ACHN (cell line): Measurements from ENCODE around the gene KIF26A.

Experiments used
- DNase-seq: peaks from one replicate; pipeline ENCODE4 v3.0.0-alpha.2; 2015
- in situ Hi-C: cut with HindIII; loops from 2 replicates; pipeline ENCODE4 v1.10.0; 2017; ENCODE audit warnings: low sequenced_read_pairs, low pct_ligation_motif_present, low pct_unique_long_range_greater_than_20kb

The KIF26A gene

DNA sequence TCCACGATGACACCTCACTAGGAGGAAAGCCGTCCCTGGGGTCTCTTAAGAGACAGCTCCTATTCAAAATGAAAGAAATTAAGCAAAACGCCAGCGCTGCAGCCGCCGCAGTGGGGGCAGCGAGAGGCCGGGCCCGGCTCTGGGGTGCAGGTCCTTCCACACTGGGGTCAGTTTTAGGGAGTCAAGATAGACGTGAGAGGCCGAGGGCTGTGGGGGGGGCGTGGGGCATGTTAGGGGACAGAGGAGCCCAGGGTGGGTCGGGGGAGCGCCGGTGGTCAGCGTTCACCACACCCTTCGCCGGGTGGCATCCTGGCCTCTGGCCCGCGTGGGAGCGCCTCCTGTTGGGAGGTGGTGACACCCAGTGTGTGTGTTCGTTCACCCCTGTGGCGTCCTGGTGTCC is 25.7 kb downstream of the KIF26A start:
- in situ Hi-C loops: no loop called here
- no peak for DNase-seq

DNA sequence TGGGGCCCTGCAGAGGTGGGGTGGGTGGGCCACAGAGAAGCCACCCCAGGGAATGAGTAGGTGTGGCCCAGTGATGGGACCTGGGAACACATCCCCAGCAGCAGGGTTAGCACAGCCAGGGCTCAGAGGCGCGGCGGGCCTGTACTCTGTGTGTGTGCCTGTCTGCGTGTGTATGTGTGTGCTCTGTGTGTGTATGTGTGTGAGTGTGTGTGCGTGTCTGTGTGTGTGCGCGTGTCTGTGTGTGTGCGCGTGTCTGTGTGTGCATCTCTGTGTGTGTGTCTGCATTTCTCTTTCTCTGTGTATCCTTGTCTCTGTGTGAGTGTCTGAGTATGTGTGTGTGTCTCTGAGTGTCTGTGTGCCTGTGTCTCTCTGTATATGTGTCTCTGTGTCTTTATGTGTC is 26.1 kb downstream of the KIF26A start:
- no peak for DNase-seq
- in situ Hi-C loops: no loop called here

DNA sequence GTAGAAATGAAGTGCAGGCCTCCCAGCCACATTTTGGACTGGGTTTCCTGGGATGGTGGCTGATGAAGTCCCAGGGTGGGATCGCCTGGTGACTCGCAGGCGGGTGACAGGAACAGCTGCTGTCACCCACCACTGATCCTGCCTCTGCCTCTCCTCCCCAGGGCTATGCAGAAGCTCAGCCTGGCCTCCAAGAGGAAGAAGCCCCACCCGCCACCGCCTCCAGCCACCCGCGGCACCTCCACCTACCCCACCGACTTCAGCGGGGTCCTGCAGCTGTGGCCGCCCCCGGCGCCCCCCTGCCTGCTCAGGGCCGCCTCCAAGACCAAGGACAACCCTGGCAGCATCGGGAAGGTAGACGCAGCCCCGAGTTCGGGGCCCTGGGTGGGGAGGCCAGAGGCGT is 28.3 kb downstream of the KIF26A start:
- no peak for DNase-seq
- in situ Hi-C loops: no loop called here

DNA sequence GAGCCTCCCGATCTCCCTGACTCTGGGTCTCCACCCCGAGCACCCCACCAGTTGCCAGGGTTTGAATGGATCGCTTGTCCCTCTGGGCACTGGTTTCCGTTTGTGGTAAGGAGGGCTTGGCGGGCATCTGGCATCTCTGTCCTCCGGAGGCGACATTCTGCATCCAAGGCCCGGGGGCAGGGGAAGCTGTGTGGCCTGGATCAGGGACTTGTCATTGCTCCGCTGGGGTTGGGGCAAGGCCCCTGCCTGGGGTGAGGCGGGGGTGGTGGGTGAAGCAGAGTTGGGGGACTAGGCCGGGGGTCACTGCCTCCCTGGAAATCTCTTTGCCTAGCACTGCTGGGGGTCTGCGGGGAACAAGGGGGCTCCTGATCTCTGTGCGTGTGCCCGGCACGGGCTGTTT is 30.2 kb downstream of the KIF26A start:
- no peak for DNase-seq
- in situ Hi-C loops: no loop called here

DNA sequence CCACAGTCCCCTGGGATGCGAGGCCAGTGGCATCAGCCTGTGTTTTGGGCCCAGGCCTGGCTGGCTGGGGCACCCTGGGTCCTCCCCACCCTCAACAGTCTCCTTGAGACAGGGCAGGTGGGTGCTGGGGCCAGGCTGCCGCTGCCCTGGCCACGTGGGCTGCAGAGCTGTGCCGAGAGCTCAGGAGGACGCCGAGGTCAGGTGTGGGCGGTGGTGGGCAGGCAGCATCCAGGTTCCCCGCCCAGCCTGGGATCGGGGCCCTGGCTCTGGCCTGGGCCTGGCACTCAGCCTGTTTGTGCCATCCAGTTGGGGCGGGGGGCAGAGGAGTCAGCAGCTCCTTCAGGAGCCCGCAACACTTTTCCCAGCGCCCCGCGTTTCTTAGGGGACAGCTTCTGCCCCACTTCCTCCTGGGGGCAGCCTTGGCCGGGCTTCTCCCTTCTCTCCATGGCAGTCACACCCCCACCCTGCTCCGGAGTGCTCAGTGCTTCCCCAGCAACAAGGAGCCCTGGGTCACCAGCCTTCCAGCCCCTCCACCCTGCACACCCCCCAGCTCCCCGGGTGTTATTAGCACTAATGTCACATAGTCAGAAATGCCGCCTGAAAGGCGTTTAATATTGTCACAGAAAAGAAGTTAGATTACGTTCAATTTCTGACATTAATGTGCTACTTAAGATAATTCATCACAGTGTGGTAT is 30.8 kb downstream of the KIF26A start:
- no peak for DNase-seq
- in situ Hi-C loops: no loop called here

DNA sequence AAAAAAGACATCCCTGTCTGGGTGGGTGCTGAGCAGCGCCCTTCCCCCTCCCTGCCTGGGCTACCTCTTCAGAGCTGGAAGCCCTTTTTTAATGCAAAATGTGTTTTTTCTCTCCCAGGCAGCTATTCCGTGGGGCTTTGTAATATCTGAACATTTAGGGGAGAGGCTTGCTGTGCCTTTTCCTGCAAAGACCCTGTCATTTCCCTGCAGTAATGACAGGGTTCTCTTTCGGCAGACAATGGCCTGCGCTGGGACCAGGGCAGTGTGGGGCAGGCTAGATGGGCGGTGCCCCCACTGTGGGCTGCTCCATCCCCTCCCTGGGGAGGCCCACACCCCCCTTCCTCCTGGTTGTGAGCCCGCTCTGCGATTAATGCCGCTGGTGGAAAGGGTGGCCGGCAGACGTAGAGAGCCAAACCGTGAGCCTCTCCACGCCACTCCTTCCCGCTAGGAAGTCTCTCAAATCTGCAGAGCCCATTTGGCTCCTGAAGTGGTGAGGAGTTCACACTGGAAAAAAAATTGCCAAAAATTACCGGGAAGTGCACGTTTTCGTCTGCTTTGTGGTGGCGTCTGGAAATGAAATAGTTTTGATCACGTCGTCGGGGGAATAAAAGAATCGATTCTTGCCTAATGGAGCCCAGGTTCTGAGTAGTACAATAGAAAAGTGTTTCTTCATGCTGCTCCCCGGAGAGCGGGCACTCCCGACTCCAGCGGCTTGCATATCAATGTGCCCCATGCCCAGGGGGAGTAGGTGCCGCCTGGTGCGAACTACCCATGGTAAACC is 31.5 kb downstream of the KIF26A start:
- in situ Hi-C loops: no loop called here
- no peak for DNase-seq

DNA sequence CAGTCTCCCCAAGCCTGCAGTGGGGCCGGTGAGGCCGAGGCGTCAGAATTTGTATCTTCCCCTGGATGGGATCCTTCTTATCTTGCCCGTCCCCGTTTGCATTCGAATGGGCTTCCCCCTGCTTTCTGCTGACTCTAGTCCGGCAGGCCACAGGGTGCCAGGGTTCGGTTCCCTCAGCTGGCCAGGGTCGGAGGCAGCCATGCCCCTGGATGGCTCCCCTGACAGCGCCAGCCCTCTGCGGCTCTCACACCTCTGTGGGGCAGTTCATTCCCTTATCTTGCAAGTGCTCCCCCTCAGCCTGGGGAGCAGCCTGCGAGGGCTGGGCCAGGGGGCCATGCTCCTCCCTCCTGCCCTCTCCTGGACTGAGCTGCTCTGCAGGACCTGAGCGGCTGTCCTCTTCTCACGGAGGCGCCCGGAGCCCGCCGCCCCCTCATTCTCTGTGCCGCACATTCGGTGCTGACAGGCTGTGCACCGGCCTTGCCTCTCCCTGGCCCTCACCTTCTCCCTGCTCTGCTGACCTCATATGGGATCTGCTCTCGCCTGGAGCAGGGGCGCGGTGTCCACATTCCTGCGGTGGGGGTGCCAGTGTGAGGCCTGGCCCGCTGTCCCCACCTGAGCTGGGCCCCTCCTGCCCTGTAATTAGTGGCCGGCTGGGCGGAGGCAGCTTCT is 32.8 kb downstream of the KIF26A start:
- no peak for DNase-seq
- in situ Hi-C loops: no loop called here

DNA sequence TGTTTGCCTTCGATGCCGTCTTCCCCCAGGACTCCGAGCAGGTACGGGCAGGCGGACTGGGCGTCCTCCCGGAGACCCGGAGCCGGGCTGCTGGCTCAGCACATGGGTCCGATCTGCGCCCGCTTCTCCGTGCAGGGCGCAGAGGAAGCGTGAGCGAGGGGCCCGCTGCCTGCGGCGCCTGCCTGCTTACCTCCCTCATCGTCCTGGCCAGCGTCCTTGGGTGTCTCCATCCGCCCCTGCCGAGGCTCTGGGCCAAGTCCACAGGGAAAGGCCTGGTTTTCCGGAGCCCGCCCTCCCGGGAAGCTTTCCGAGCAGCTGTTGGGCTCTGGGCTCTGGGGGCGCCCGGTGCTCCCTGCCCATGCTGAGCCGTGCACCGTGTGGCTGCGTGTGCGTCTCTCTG is 33.5 kb downstream of the KIF26A start:
- in situ Hi-C loops: no loop called here
- no peak for DNase-seq

DNA sequence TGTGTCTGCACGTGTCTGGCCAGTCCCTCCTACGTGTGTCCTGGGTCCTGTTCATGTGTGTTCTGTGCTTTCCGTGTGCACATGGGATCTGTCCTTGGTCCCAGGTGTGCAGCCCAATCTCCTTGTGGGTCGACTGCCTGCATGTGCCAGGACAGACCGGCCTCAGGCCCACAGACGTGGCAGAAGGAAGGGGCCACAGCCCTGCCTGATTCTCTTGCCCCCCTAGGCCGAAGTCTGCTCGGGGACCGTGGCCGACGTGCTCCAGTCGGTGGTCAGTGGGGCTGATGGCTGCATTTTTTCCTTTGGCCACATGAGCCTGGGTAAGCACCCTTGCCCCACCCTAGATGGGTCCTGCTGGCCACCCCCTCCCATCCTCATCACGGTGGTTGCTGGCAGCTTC is 34.0 kb downstream of the KIF26A start:
- in situ Hi-C loops: no loop called here
- DNase-seq: no peak

DNA sequence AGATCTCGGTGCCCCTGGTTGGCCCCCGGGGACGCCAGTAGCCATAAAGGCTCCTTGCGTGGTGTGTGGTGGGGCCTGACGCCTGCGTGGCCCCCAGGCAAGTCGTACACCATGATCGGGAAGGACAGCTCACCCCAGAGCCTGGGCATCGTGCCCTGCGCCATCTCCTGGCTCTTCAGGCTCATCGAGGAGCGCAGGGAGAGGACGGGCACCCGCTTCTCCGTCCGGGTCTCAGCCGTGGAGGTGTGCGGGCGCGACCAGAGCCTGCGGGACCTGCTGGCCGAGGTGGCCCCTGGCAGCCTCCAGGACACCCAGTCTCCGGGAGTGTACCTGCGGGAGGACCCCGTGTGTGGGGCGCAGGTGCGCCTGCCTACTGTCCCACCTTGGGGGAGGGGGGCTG is 34.5 kb downstream of the KIF26A start:
- DNase-seq: no peak
- in situ Hi-C loops: no loop called here

DNA sequence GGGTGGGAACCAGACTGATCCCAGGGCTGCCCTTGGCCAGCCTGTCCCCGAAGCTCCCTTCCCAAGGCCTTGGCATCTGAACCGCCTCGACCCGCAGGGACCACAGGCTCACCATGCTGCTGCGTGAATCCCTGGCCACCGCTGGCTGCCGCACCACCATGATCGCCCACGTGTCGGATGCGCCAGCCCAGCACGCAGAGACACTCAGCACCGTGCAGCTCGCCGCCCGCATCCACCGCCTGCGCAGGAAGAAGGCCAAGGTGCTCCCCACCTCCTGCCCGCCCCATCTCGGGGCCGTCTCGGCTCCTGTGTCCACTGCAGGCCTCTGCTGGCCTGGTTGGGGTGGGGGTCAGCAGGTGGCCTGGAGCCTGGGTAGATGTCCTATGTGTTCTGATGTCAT is 35.7 kb downstream of the KIF26A start:
- in situ Hi-C loops: no loop called here
- no peak for DNase-seq

DNA sequence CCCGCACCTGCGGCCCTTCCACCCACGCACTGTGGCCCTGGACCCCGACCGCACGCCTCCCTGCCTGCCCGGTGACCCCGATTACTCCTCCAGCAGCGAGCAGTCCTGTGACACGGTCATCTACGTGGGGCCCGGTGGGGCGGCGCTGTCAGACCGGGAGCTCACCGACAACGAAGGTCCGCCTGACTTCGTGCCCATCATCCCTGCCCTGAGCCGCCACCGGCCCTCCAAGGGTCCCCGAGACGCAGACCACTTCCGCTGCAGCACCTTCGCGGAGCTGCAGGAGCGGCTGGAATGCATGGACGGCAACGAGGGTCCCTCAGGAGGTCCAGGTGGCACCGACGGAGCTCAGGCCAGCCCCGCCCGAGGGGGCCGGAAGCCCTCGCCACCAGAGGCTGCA is 36.7 kb downstream of the KIF26A start:
- DNase-seq: no peak
- in situ Hi-C loops: no loop called here

DNA sequence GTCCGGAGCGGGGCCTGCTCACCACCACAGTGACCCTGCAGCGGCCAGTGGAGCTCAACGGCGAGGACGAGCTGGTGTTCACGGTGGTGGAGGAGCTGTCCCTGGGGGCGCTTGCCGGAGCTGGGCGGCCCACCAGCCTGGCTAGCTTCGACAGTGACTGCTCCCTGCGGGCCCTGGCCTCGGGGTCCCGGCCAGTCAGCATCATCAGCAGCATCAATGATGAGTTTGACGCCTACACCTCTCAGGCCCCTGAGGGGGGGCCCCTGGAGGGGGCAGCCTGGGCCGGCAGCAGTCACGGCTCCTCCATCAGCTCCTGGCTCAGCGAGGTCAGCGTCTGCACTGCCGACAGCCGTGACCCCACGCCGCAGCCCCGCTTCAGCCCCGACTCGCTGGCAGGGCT is 37.4 kb downstream of the KIF26A start:
- in situ Hi-C loops: no loop called here
- DNase-seq: no peak

DNA sequence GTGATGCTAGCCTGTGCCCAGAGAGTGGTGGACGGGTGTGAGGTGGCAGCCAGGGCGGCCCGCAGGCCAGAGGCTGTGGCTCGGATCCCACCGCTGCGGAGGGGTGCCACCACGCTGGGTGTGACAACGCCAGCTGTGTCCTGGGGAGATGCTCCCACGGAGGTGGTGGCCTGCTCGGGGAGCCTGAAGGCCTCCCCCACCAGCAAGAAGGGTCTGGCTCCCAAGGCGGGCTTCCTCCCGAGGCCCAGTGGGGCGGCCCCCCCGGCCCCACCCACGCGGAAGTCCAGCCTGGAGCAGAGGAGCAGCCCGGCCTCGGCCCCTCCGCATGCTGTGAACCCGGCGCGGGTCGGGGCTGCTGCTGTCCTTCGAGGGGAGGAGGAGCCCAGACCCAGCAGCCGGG is 38.2 kb downstream of the KIF26A start:
- in situ Hi-C loops: no loop called here
- DNase-seq: no peak

DNA sequence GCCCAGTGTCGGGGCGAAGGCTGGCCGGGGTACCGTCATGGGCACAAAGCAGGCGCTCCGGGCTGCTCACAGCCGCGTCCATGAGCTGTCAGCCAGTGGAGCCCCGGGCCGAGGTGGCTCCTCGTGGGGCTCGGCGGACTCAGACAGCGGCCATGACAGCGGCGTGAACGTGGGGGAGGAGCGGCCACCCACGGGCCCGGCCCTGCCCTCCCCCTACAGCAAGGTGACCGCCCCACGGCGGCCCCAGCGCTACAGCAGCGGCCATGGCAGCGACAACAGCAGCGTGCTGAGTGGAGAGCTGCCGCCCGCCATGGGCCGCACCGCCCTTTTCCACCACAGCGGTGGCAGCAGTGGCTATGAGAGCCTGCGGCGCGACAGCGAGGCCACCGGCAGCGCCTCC is 39.0 kb downstream of the KIF26A start:
- no peak for DNase-seq
- in situ Hi-C loops: no loop called here

DNA sequence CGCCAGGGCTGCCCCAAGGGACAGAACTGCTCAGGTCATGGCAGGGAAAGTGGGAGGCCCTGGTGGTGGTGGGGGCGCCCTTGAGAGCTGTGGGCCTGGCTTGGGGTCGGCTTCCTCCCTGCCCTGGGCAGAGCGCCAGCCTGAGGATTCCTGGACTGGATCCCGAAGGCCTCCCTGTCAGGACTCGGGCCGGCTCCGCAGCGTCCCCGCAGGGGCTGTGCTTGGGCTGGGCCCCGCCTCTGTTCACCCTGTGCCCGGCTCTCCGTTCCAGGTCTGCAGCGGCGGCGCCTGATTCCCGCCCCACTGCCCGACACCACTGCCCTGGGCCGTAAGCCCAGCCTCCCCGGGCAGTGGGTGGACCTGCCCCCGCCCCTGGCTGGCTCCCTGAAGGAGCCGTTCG is 39.9 kb downstream of the KIF26A start:
- in situ Hi-C loops: no loop called here
- DNase-seq: no peak

DNA sequence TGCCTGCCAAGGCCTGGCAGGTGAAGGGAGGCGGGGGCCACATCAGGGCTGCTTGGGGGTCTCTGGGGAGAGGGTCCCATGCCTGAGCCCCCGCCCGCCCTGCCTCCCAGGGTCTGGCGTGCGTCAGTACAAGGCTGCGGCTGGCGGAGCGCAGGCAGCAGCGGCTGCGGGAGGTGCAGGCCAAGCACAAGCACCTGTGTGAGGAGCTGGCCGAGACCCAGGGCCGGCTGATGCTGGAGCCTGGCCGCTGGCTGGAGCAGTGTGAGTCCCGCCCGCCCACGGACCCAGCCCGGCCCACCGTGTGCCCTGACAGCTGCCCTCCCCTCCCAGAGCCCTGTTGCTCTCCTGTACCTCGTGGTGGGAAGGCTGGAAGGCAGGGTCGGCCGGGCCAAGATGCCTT is 40.7 kb downstream of the KIF26A start:
- no peak for DNase-seq
- in situ Hi-C loops: no loop called here

DNA sequence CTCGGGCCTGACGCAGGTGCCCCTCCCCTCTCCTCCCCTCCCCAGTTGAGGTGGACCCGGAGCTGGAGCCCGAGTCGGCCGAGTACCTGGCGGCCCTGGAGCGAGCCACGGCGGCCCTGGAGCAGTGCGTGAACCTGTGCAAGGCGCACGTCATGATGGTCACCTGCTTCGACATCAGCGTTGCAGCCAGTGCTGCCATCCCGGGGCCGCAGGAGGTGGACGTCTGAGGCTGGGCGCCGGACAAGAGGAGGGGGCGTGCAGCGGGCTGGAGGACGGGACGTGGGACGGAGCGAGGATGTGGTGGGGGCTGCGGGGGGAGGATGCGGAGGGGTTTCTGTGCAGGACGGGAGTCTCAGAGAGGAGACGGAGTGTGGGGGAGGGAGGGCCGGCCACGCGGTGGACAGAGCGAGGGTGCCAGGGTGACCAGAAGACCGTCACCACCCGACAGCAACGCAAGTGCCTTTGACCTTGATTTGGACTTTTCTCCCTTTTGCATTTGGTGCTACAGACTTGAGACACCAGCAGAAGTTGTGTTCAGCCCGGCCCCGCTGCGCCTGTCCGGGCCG is 41.3 kb downstream of the KIF26A start:
- in situ Hi-C loops: no loop called here
- no peak for DNase-seq

DNA sequence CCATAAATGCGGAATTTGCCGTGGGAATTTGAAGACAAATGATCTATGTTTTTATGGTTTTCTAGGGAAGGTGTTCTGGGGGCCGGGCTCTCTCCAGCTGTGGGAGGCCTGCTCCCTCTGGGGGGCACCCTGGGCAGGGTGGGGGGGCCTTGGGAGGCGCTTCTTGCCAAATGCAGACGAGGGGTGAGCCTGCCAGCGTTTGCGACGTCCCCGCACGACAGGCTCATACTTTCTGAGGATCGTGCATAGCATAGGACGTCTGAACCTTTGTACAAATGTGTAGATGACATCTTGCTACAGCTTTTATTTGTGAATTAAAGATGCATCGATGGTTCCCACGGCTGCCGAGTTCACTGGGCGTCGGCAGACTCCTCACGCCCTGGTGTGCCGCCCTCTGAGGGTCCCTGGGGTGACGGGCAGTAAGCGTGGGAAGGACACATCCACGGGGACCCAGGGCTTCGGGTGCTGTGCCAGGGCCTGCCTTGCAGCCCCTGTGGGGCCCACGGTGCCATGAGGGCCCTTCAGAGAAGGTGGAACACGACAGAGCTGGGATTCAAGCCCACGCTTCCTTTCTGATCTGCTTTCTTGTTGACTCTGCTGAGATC is 42.3 kb downstream of the KIF26A start:
- no peak for DNase-seq
- in situ Hi-C loops: no loop called here
